Stimulated activated CD8-positive, alpha-beta memory T cell treated with anti-CD3 and anti-CD28 coated beads, Interleukin-15, amount 100 ng/mL, for 24 hours (primary cell): ENCODE data around the gene SHF.

Source experiments
- DNase-seq: peaks from one replicate; pipeline ENCODE4 v3.0.0-alpha.2; 2020; ENCODE audit warnings: low read depth

The SHF gene

DNA sequence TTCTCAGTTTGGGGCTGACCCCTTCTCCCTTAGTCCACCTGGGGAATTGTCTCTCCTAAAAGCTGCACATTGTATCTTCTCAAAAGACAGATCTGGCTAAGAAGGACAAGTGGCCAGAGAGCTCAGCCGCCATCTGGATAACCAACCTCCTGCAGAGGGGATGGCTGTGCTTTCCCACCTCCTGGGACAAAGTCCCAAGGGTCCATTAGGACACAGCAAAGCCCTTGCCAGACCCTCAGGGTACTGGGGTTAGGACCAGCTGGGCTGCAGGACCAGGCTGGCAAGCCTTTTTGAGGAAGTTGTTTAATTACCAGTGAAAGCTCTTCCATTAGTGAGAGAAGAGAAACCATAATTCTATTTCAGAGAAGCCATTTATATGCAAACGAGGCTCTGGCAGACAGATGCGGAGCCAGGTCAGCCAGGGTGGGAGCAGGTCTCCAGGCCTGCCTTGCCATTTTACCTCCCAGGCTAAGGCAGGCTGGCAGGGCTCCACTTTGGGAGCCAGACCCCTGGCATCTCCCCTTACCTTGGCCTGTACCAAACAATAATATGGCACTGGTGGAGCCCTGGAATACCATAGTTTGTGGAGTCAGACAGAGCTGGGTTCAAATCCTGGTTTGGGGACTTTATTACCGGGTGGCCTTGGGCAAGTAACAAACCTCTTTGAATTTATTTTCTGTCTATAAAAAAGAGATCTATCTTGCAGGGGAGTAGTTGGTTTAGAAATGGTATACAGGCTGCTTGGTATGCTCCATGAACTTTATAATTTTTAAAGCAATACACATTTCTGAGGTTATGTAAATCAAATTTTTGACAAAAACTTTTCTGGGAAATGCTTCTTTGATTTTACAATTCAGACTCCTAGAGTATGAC, 17.9 kb downstream of the SHF start:
- no peak for DNase-seq

DNA sequence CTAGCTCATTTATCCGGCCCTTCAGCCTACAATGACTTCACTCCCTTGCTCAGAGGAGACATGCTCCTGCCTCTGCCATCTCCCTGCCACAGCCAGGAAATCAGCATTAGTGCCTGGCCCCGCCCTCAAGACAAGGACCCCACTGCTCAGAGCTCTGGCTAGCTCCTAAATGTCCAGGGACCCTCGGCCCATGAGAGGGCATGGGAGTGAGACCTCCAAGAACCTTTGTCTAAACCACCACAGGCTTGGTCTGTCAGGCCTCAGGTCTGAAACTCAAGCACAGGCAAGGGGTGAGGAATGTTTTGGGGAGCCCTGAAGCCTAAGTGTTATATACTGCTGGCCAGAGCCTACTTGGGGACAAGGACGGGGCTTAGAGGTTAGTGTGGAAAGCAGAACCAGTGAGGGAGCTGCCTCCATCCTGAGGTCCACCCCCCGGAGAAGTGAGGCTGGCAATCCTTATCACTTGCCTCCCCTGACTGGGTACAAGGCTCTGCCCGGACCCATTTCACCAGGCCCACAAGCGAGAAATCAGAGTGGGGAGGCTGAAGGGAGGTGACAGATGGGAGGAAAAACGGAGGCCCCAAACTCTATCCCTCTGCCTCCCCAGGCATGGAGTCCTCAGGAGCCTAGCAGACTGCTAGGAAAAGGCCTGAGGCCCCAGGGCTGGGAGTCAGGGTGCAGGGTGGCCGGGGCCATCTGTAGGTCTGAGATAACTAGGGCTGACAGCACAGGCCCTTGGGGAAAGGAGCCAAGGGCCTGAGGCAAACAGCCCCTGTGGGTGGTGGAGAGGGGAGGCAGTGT, 18.8 kb downstream of the SHF start:
- DNase-seq = no peak

DNA sequence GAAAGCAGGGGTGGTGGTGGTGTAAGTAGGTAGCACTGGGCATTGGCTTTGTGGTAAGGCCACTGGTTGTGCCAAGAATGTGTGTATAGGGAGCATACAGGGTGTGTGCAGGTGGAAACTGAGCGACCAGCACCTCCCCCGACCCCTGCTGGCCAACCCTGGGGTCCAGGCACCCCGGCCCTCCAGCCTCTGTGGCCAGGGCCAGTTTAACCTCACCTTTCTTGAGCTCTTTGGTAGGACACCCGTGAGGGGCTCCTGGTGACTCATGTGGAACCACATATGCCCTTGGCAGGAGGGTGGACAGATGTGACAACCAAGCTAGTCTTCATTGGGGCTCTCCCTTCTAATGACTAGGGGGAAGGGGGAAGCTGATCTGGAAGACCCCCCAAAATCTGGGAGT, 19.5 kb downstream of the SHF start:
- no peak for DNase-seq

DNA sequence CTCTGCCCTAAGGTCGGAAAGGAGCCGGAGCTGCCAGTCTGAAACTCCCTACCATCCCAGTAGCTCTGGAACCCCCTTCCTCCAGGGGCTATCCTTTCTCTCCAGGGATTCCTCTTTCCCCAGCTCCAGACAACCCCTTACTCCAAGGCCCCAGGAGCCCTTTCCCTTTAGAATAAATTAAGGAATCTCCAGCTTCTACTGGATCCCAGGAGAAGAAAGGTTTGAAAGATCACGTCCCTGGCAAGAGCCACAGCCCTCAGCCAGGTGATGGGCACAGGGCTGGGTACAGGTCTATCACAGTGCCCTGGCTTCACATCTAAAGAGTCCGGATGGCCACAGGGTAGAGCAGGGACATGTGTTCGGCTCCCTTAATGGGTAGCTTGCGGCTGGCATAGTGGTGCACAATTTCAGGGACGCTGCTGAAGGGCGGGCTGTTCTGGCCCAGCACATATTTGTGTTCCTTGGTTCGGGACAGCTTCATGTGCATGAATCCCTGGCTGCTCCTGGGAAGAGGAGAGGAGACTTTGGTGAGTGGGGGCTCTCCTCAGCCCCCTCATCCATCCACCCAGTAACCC, 20.0 kb downstream of the SHF start:
- DNase-seq = no peak

DNA sequence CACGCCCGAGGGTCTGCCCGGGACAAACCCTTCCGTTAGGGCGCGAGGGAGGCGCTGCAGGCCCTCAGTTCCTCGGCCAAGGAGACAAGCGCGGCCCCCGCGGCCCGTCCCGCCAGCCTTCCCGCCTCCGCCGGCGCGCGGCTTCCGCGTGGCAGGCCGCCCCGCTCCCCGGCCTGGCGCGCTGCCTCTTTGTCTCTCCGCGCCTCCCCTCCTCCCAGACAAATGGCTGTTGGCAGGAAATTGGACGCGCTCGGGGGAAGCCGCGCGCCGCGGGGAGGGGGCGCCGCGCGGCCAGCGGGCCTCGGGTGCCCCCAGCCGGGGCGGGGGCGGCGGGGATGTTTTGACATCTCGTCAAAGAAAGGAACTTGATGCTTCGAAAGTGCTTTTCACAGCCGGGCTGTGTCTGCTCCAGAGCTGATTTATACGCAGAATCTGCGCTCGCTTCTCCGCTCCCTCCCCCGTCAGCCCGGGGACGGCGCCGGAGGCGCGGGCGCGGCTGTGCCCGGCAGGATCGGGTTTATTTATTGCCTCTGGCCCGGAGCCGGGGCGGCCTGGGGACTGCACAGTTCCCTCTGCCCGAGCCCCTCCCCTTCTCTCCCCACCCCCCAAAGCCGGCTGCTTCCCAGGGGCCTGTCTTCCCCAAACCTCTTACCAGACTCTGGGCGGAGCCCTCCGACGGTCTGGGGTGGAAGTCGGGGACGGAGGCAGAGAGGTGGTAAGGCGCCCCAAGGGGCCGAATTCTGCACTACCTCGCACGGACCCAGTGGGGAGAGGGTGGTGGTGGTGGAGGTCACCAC, 20.7 kb downstream of the SHF start:
- peak; percentile 49 for DNase-seq

DNA sequence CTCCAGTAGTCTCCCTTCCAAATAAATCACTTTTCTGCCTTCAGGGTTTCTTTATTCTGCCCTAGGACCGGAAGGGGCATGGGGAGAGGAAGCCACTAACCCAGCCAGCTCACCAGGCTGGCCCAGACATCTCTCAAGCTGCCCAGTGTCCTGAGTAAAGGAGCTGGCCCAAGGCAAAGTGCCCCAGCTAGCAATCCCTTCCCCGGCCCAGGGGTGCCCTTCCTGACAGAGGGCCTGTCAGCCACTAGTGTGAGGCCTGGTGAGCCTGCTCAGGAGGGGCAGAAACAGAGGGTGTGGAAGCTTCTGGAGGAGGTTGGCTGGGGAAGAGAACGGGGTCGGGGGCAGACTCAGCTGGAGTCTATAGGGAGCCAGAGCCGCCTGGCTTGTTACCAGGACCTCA, 22.2 kb downstream of the SHF start:
- no peak for DNase-seq

DNA sequence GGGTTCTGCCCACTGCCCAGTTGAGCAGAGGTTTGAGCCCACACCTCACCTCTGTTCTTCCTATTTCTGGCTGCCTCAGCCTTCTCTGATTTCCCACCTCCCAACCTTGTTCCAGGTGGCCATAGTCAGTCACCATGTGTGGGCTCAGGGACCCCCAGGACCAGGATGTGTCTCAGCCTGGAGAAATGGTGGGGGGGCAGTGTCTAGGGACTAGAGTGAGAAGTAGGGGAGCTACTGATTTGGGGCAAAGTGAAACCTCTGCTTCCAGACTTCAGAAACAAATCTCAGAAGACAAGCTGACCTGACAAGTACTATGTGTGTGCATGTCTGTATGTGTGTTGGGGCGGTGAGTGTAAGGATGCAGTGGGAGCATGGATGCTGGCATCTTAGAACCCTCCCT, 22.9 kb downstream of the SHF start:
- no peak for DNase-seq

DNA sequence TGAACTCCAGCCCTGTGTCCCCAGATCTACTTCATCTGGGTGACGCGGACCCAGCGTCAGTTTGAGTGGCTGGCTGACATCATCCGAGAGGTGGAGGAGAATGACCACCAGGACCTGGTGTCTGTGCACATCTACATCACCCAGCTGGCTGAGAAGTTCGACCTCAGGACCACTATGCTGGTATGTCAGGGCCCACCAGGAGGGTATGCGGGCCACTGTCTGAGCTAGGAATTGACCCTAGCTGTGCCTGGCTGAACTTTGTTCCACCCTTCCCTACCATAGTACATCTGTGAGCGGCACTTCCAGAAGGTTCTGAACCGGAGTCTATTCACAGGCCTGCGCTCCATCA, 24.3 kb downstream of the SHF start:
- no peak for DNase-seq

DNA sequence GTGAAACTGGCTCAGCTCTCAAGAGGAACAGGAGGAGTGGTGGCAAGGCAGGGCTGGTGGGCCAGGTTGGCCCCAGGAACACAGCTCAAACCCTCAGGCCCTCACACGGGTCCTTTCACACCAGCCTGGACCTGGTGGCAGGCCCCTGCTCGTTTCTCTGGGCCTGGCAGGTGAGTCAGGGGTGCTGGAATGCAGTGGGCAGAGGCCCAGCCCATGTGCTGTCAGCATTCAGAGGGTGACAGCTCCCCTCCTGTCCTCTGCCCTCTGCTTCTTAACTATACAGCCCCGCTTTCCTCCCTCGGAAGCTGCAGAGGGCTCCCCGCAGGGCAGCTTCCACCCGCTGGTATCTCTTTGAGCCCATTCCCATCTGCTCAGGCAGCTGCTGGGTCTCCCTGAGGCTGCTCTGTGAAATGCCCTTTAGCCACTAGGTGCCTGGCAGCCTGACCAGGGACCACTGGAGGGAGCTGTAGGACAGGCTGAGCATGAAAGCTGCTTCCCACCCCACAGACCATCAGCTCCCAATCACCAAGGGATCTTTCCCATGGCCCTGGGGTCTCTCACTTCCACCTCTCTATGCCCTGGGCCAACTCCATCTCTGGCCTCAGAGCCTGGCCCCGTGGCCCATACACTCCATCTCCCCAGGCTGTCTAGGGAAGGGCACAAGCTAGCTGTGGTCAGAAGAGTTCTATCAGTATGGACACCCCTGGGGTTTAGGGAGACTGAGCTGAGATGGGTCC, 24.8 kb downstream of the SHF start:
- DNase-seq = no peak

DNA sequence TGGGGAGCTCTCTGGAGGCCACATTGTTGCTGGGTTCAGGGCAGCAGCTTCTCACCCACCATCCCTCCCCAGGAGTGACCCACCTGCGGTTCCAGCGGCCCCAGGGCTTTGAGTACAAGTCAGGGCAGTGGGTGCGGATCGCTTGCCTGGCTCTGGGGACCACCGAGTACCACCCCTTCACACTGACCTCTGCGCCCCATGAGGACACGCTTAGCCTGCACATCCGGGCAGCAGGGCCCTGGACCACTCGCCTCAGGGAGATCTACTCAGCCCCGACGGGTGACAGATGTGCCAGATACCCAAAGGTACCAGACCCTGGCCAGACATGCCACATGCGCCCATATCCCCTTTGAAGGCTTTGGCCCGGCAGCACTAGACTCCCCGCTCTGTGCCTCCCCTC, 26.1 kb downstream of the SHF start:
- no peak for DNase-seq

DNA sequence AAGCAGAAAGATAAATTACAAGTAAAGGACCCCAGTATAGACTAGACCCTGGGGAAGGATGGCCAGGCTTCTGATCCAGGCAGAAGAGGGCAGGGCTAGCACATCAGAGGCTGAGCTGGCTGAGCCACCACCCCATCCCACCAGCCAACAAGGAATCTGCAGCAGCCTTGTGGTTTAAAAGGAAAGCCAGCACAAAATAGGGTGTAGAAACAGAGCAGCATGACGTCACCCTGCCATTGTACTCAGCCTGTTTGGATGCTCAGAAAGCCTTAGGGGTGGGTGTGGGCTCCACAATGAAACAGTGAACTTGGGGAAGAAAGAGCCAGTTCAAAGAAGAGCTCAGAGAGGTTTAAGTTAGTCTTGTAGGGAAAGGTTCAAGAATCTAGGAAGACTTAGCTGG, 29.8 kb downstream of the SHF start:
- DNase-seq = no peak

DNA sequence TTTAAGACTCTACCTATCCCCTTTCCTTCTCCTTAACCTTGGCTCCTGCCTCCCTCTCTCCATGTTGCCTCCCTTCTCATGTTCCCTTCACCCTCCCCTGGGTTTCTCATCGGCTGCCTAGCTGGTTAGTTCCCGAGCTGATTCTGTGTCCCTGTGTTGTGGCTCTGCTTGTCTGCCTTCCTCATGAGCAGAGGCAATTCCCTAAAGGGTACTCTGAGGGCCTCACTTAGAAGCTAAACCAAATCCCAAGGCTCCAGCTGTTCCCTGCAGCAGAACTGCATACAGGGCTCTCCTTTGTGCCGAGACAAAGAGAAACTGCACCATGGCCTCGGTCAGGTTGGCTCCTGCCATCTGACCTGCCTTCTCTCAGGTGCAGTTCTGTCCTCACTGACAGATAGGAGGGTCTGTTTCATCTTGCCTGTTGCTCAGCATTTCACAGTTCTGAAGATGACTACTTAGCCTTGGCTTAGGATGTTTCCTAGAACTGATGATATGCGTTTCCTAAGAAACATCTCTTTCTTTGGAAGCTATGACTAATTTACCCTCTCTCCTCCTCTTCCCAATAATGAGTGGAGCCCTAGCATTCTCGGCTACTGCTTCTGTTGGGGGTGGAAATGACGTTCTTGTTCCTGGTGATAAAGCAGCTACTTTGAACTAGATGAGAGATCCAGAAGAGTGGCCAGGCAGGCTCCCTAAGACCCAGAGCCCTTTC, 30.9 kb downstream of the SHF start:
- DNase-seq = no peak

DNA sequence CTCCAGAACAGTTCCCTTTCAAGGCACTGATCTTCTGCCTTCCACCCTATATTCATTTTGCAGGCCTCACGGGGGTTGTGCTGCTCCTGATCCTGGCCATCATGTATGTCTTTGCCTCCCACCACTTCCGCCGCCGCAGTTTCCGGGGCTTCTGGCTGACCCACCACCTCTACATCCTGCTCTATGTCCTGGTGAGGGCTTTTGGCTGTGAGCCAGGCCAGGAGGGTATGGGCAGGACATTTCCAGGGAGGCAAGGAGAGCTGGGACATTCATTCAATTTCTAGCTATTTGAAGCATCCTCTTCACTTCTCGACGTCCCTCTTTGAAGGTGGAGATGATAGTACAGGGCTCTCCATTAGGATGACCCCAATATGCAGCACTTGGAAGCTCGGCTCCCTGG, 32.0 kb downstream of the SHF start:
- DNase-seq = no peak

DNA sequence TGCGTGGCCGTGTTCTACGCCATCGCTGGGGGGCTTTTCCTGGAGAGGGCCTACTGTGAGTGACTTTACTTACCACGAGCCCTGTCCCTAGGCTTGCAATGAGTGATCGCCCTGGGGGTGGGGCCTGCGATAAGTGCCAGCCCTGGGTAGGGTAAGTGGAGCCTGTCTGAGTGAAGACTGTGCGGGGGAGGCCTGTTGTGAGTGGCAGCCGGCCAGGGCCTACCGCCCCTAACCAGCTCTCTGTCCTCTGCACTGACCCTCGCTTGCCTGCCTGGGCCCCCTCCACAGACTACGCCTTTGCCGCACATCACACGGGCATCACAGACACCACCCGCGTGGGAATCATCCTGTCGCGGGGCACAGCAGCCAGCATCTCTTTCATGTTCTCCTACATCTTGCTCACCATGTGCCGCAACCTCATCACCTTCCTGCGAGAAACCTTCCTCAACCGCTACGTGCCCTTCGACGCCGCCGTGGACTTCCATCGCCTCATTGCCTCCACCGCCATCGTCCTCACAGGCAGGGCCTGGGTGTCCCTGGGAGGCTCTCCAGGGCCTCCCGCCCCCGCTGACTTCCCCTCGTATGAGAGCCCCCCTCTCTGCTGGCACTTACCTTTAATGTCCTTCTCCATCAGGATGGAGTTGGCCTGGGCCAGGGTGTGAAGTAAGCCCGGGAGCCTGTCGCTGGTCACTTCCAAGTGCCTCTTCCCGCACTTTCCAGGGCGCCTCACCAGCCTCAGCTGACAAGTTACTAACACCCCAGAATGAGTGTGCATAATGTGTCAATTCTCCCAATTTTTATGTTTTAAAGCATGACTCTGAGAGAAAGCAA, 35.6 kb downstream of the SHF start:
- no peak for DNase-seq

DNA sequence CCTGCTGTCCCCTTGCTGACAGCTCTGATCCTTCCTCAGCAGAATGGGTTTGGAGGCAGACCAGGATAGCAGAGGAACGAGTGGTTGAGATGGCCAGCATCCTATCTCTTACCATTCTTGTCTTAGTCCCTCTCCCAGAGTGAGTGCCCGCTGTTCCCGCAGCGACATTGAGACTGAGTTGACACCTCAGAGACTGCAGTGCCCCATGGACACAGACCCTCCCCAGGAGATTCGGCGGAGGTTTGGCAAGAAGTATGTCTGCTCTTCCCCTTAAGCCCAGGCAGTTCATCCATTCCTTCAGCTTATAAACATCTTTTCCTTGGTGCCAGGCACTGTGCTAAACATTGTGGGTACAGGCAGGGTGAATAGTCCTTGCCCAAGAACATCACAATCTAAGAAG, 36.8 kb downstream of the SHF start:
- no peak for DNase-seq

DNA sequence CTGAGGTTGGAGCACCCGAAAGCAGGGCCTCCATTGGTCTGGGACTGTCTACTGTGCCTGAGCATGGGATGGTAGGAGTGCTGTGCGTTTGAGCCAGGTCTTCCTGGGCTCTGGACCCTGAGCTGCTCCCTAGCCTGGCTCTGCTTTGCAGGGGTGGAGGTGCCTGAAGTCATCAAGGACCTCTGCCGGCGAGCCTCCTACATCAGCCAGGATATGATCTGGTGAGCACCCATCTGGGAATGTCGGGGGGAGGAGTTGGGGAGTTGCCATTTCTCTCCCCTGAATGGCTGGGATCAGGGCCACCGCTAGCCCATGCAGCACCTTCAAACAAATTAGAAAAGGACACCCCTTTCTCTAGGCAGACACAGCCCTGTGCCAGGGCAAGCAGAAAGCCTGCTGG, 37.3 kb downstream of the SHF start:
- DNase-seq = no peak

DNA sequence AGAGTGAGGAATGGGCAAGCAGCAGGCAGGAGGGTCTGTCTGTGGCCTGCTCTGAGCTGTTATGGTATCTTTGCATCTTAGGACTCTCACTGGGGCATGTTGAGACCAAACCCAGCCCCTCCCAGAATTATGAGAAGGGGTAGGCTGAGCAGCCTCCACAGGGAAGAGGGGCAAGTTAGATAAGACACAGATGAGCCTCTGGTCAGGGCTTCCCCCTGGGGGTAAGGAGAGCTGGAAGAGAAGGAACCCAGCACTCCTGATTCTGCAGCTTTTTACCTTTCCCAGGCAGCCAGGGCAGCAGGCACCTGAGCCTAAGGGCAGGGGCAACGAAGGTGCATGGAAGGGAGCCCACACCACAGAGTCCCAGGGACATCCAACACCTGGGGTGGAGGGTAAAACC, 38.7 kb downstream of the SHF start:
- DNase-seq = no peak

DNA sequence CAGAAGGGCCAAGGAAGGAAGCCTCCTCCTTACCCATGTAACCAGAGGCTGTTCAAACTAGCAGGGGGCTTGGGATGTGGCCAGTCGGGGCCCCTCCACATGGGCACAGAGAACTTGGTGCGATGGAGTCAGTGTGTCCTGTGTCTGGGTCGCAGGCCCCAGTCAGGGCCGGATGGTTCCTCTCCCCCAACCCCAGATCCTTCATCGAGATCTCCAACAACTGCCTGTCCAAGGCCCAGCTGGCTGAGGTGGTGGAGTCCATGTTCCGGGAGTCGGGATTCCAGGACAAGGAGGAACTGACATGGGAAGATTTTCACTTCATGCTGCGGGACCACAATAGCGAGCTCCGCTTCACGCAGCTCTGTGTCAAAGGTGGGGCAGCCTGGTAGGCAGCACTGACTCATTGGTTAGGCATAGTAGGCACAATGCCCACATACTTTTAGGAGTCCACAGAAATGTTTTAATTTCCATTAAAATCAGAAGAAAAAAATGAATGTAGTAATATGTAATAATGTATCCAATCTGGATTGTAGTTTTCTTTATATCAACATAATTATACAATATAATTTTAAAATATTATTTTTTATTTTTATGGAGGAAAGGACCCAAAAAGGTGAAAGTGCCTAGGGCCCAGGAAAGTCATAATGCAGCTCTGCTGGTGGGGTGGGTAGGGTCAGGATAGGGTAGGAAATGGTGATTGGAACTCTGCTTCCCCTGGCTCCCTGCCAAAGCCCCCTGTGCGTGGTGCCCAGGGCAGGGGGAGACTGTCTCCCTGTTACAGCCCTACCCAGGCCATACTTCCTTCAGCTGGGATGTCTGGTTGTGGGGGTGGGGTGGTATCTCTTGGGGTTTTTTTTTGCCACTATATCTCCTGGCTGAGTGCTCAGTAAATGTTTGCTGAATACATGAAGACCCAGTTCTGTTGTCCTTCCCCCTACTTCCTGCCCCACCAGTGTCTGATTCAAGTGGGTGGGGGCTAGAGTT, 39.4 kb downstream of the SHF start:
- DNase-seq = no peak

DNA sequence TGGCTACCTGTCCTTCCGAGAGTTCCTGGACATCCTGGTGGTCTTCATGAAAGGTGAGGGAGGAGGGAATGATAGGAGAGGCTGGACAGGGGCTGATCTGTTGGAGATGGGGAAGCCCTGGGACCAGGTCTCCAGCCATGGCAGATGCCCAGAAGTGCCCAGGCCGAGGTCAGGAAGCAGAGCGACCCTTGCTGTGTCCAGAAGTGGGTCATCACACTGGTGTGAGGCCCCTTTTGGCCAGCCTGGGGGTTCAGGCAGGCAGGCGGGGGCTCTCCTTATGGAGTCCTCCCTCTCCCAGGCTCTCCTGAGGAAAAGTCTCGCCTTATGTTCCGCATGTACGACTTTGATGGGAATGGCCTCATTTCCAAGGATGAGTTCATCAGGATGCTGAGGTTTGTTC, 40.2 kb downstream of the SHF start:
- DNase-seq = no peak
